Vagina (tissue), 2 donors: Measurements from ENCODE around the gene CAMK2N1.

Source experiments
- CTCF ChIP-seq, 3 experiments: fragments of 450-650 bp in 2 of 3; fragments of 200-600 bp in 1 of 3; sonication (generic) in 1 of 3; IDR thresholded peaks; one replicate each; pipeline ENCODE4 v1.5.1; 2017 to 2019; ENCODE audit warnings: antibody characterized with exemption in 3 of 3, mild to moderate bottlenecking in 2 of 3, moderate library complexity in 2 of 3
- POLR2AphosphoS5 ChIP-seq, 2 donors: sonication (generic); formaldehyde crosslinking; IDR thresholded peaks; one replicate each; pipeline ENCODE4 v1.9.0; 2017; ENCODE audit warnings: antibody characterized with exemption in 2 of 2, mild to moderate bottlenecking in 2 of 2, low read depth in 1 of 2; ENCODE audit not compliant: insufficient read depth in 1 of 2

GRCh38 chr1:20533635-20534034 is 47.6 kb upstream of the CAMK2N1 start:
- no peak for TF ChIP-seq POLR2AphosphoS5 (IDR thresholded peaks at IDR 0.05; ENCODE audit: insufficient read depth in 1 of 2, low read depth in 1 of 2)
- no peak for TF ChIP-seq CTCF (IDR thresholded peaks at IDR 0.05)
